ENCODE measurements around the gene AKAP13. TPM values are rescaled to one million over a fixed set of nuclear protein-coding genes. Genes with fewer than 3 reads are reported as not detected.

Gene AKAP13
- total RNA-seq, 1 donor from 2014 or later, result 73.8 TPM

GRCh38 chr15:85792102-85792731 is 411.8 kb downstream of the AKAP13 start:
- Histone ChIP-seq H3K27ac (no peak overlapping the region), H4K20me1 (ENCODE audit: low read depth) (peaks cover 67% of the 10 kb centered on the region), H3K4me2 (peak overlapping the region; percentile 73), H3K4me3 (no peak overlapping the region), H3K36me3 (no peaks in the 10 kb centered on the region), H3K27me3 (peaks cover 6% of the 10 kb centered on the region), H3K9me3 (ENCODE audit: low read depth) (no peaks in the 10 kb centered on the region), H3K79me2 (ENCODE audit: low read depth) (peaks cover 73% of the 10 kb centered on the region), H3K4me1 (peaks cover 9% of the 10 kb centered on the region), H2AFZ (replicated peaks) (no peak overlapping the region), H3F3A (ENCODE audit: low read depth) (no peaks in the 10 kb centered on the region), H3K9ac (no peak overlapping the region)
- H3K27ac Mint-ChIP-seq, result no peak overlapping the region
- H3K27me3 Mint-ChIP-seq (ENCODE audit: insufficient read depth, low read depth), result peaks cover 13% of the 10 kb centered on the region
- peak overlapping the region; percentile 98 for H3K4me3 Mint-ChIP-seq
- peaks cover 3% of the 10 kb centered on the region for H3K9me3 Mint-ChIP-seq
- no peak for DNase-seq (ENCODE audit: low spot score)
- peaks cover 68% of the 10 kb centered on the region for H3K4me1 Mint-ChIP-seq
- H3K36me3 Mint-ChIP-seq, result peaks cover 27% of the 10 kb centered on the region
- TF ChIP-seq EZH2 (IDR thresholded peaks at IDR 0.05) (no peak), CTCF (IDR thresholded peaks at IDR 0.05) (no peak), EZH2phosphoT487 (IDR thresholded peaks at IDR 0.05) (no peak)

GRCh38 chr15:85792912-85793590 is 412.6 kb downstream of the AKAP13 start:
- Histone ChIP-seq H3F3A (ENCODE audit: low read depth) (no peaks in the 10 kb centered on the region), H3K27me3 (peaks cover 6% of the 10 kb centered on the region), H4K20me1 (ENCODE audit: low read depth) (peaks cover 58% of the 10 kb centered on the region), H2AFZ (replicated peaks) (no peak overlapping the region), H3K4me3 (peak overlapping the region; percentile 79), H3K9me3 (ENCODE audit: low read depth) (no peaks in the 10 kb centered on the region), H3K4me1 (peaks cover 7% of the 10 kb centered on the region), H3K4me2 (peak overlapping the region; percentile 73), H3K9ac (no peak overlapping the region), H3K36me3 (no peaks in the 10 kb centered on the region), H3K27ac (no peak overlapping the region), H3K79me2 (ENCODE audit: low read depth) (peaks cover 64% of the 10 kb centered on the region)
- Mint-ChIP-seq H3K9me3 (peaks cover 3% of the 10 kb centered on the region), H3K36me3 (peaks cover 23% of the 10 kb centered on the region), H3K27me3 (ENCODE audit: insufficient read depth, low read depth) (peaks cover 13% of the 10 kb centered on the region), H3K4me1 (peaks cover 62% of the 10 kb centered on the region), H3K27ac (no peak overlapping the region), H3K4me3 (peak overlapping the region; percentile 98)
- DNase-seq (ENCODE audit: low spot score), result no peak
- TF ChIP-seq EZH2phosphoT487 (IDR thresholded peaks at IDR 0.05) (no peak), EZH2 (IDR thresholded peaks at IDR 0.05) (no peak), CTCF (IDR thresholded peaks at IDR 0.05) (no peak)

GRCh38 chr15:85793641-85794597 is 413.5 kb downstream of the AKAP13 start:
- peaks cover 7% of the 10 kb centered on the region for H3K4me1 ChIP-seq
- Mint-ChIP-seq H3K9me3 (peaks cover 3% of the 10 kb centered on the region), H3K27me3 (ENCODE audit: insufficient read depth, low read depth) (peaks cover 14% of the 10 kb centered on the region), H3K27ac (peak overlapping the region; percentile 96), H3K4me1 (peaks cover 53% of the 10 kb centered on the region), H3K4me3 (peak overlapping the region; percentile 98), H3K36me3 (peaks cover 20% of the 10 kb centered on the region)
- no peaks in the 10 kb centered on the region for H3F3A ChIP-seq (ENCODE audit: low read depth)
- no peaks in the 10 kb centered on the region for H3K36me3 ChIP-seq
- H3K9ac ChIP-seq, result peak overlapping the region; percentile 50
- H3K4me3 ChIP-seq, result peak overlapping the region; percentile 79
- peak; percentile 10 for TF ChIP-seq EZH2 (IDR thresholded peaks at IDR 0.05)
- TF ChIP-seq EZH2phosphoT487 (IDR thresholded peaks at IDR 0.05), result no peak
- H3K4me2 ChIP-seq, result peak overlapping the region; percentile 73
- peaks cover 50% of the 10 kb centered on the region for H4K20me1 ChIP-seq (ENCODE audit: low read depth)
- peak overlapping the region; percentile 70 for H3K27ac ChIP-seq
- no peaks in the 10 kb centered on the region for H3K9me3 ChIP-seq (ENCODE audit: low read depth)
- peak overlapping the region; percentile 60 for H2AFZ ChIP-seq (replicated peaks)
- H3K27me3 ChIP-seq, result peaks cover 6% of the 10 kb centered on the region
- DNase-seq (ENCODE audit: low spot score), result peak; percentile 77
- H3K79me2 ChIP-seq (ENCODE audit: low read depth), result peaks cover 56% of the 10 kb centered on the region

All from neural progenitor cell (in vitro differentiated cells).